Measurements from ENCODE around the gene CX3CL1.

- TF ChIP-seq CTCF (IDR thresholded peaks at IDR 0.05; ENCODE audit: insufficient read depth, low read length): no peak
- TF ChIP-seq POLR2AphosphoS5 (IDR thresholded peaks at IDR 0.05; ENCODE audit: low read depth): no peak
- TF ChIP-seq REST (IDR thresholded peaks at IDR 0.05; ENCODE audit: insufficient replicate concordance, low read depth): no peak
Measured at GRCh38 chr16:57427307-57427706, 55.0 kb downstream of the CX3CL1 start.
